Activated CD4-positive, alpha-beta memory T cell treated with anti-CD3 and anti-CD28 coated beads, Interleukin-2, amount 10 ng/mL, durations not matched to agents 7 days and 5 days (primary cell): ENCODE measurements around the gene USH2A. TPM values are rescaled to one million over a fixed set of nuclear protein-coding genes. Genes with fewer than 3 reads are reported as not detected.

ENCODE experiments used
- CTCF ChIA-PET: fragments of 350-600 bp; sonication (Branson Sonifier 250); formaldehyde crosslinking; loops from one replicate; lab custom pipeline; 2021; ENCODE audit warnings: antibody characterized with exemption, inconsistent platforms; lab: Charles Lee
- POLR2A ChIA-PET: fragments of 350-600 bp; sonication (Branson Sonifier 250); formaldehyde crosslinking; loops from one replicate; lab custom pipeline; 2021; ENCODE audit warnings: antibody characterized with exemption; lab: Charles Lee
- DNase-seq: peaks from one replicate; pipeline ENCODE4 v3.0.0-alpha.2; 2020
- H3K27ac Mint-ChIP-seq: one replicate; pipeline ENCODE4 v1.8.0; 2021; ENCODE audit warnings: mild to moderate bottlenecking, mixed read lengths
- H3K27me3 Mint-ChIP-seq: one replicate; pipeline ENCODE4 v1.8.0; 2021; ENCODE audit warnings: mixed read lengths
- H3K36me3 Mint-ChIP-seq: one replicate; pipeline ENCODE4 v1.8.0; 2021; ENCODE audit warnings: low read depth, mixed read lengths
- H3K4me1 Mint-ChIP-seq: one replicate; pipeline ENCODE4 v1.8.0; 2021; ENCODE audit warnings: mixed read lengths
- H3K4me3 Mint-ChIP-seq: one replicate; pipeline ENCODE4 v1.8.0; 2021; ENCODE audit warnings: mild to moderate bottlenecking, mixed read lengths
- H3K9me3 Mint-ChIP-seq: one replicate; pipeline ENCODE4 v1.8.0; 2021; ENCODE audit warnings: mixed read lengths
- total RNA-seq, 2 experiments: library from RNA; stranded (reverse); gene quantifications; one replicate each; pipeline ENCODE4 v1.2.3, GENCODE V29; 2021

Gene USH2A
- total RNA-seq, result not detected

GRCh38 chr1:216422821-216423520 is at the start of gene USH2A:
TSS of gene USH2A (minus strand) at chr1:216423448. CDS start at chr1:216422336, 1,112 bp downstream.
- CTCF ChIA-PET, result no interaction called here
- Mint-ChIP-seq H3K27me3 (no peaks in the 10 kb centered on the region), H3K27ac (no peak within 1 kb of the TSS), H3K4me1 (no peaks in the 10 kb centered on the region), H3K4me3 (no peak within 1 kb of the TSS), H3K9me3 (no peaks in the 10 kb centered on the region), H3K36me3 (no peaks in the 10 kb centered on the region)
- POLR2A ChIA-PET, result no interaction called here
- DNase-seq, result no peak

- Mint-ChIP-seq H3K4me1 (no peaks in the 10 kb centered on the region), H3K36me3 (no peaks in the 10 kb centered on the region), H3K9me3 (peaks cover 6% of the 10 kb centered on the region), H3K27me3 (no peaks in the 10 kb centered on the region), H3K4me3 (no peak overlapping the region), H3K27ac (no peak overlapping the region)
- CTCF ChIA-PET, result no interaction called here
- POLR2A ChIA-PET, result no interaction called here
- DNase-seq, result no peak
These were observed 43.0 kb upstream of the USH2A start for GRCh38 chr1:216466162-216466801.

- Mint-ChIP-seq H3K36me3 (no peaks in the 10 kb centered on the region), H3K4me3 (no peak overlapping the region), H3K27ac (no peak overlapping the region), H3K27me3 (no peaks in the 10 kb centered on the region), H3K4me1 (no peaks in the 10 kb centered on the region), H3K9me3 (peaks cover 6% of the 10 kb centered on the region)
- no peak for DNase-seq
- ChIA-PET CTCF (no interaction called here), POLR2A (no interaction called here)
These were observed 41.2 kb upstream of the USH2A start for GRCh38 chr1:216464489-216464888.

- Mint-ChIP-seq H3K4me1 (no peaks in the 10 kb centered on the region), H3K4me3 (no peak overlapping the region), H3K36me3 (no peaks in the 10 kb centered on the region), H3K27me3 (no peaks in the 10 kb centered on the region), H3K27ac (no peak overlapping the region), H3K9me3 (peaks cover 4% of the 10 kb centered on the region)
- POLR2A ChIA-PET, result no interaction called here
- CTCF ChIA-PET, result no interaction called here
- DNase-seq, result no peak
These were observed 39.0 kb upstream of the USH2A start for GRCh38 chr1:216462066-216462775.

- CTCF ChIA-PET, result no interaction called here
- no peaks in the 10 kb centered on the region for H3K4me1 Mint-ChIP-seq
These were observed 38.2 kb upstream of the USH2A start for GRCh38 chr1:216461466-216461865.

GRCh38 chr1:216459651-216460207 is 36.5 kb upstream of the USH2A start:
- Mint-ChIP-seq H3K36me3 (no peaks in the 10 kb centered on the region), H3K4me3 (no peak overlapping the region), H3K9me3 (peaks cover 4% of the 10 kb centered on the region), H3K27ac (no peak overlapping the region), H3K4me1 (no peaks in the 10 kb centered on the region), H3K27me3 (no peaks in the 10 kb centered on the region)
- ChIA-PET CTCF (no interaction called here), POLR2A (no interaction called here)
- DNase-seq, result no peak

More at GRCh38 chr1:216461466-216461865, 38.2 kb upstream of the USH2A start:
- no peak overlapping the region for H3K27ac Mint-ChIP-seq
- H3K27me3 Mint-ChIP-seq, result no peaks in the 10 kb centered on the region
- no peak overlapping the region for H3K4me3 Mint-ChIP-seq
- H3K36me3 Mint-ChIP-seq, result no peaks in the 10 kb centered on the region
- H3K9me3 Mint-ChIP-seq, result peaks cover 2% of the 10 kb centered on the region
- POLR2A ChIA-PET, result no interaction called here
- DNase-seq, result no peak

- Mint-ChIP-seq H3K4me3 (no peak overlapping the region), H3K27me3 (no peaks in the 10 kb centered on the region), H3K9me3 (peaks cover 7% of the 10 kb centered on the region), H3K36me3 (no peaks in the 10 kb centered on the region), H3K4me1 (no peaks in the 10 kb centered on the region), H3K27ac (no peak overlapping the region)
- no peak for DNase-seq
- CTCF ChIA-PET, result no interaction called here
- POLR2A ChIA-PET, result no interaction called here
These were observed 35.6 kb upstream of the USH2A start for GRCh38 chr1:216458812-216459211.

GRCh38 chr1:216457356-216457755 is 34.1 kb upstream of the USH2A start:
- CTCF ChIA-PET, result no interaction called here
- no peaks in the 10 kb centered on the region for H3K4me1 Mint-ChIP-seq
- H3K27me3 Mint-ChIP-seq, result no peaks in the 10 kb centered on the region
- POLR2A ChIA-PET, result no interaction called here
- H3K9me3 Mint-ChIP-seq, result peaks cover 14% of the 10 kb centered on the region
- H3K36me3 Mint-ChIP-seq, result no peaks in the 10 kb centered on the region
- H3K4me3 Mint-ChIP-seq, result no peak overlapping the region
- DNase-seq, result no peak
- H3K27ac Mint-ChIP-seq, result no peak overlapping the region

GRCh38 chr1:216456682-216457081 is 33.4 kb upstream of the USH2A start:
- Mint-ChIP-seq H3K4me3 (no peak overlapping the region), H3K27me3 (no peaks in the 10 kb centered on the region), H3K36me3 (no peaks in the 10 kb centered on the region), H3K9me3 (peaks cover 16% of the 10 kb centered on the region), H3K4me1 (no peaks in the 10 kb centered on the region), H3K27ac (no peak overlapping the region)
- DNase-seq, result no peak
- ChIA-PET CTCF (no interaction called here), POLR2A (no interaction called here)

- no peak overlapping the region for H3K4me3 Mint-ChIP-seq
- DNase-seq, result no peak
- ChIA-PET CTCF (no interaction called here), POLR2A (no interaction called here)
- H3K9me3 Mint-ChIP-seq, result peaks cover 18% of the 10 kb centered on the region
- H3K27ac Mint-ChIP-seq, result no peak overlapping the region
- no peaks in the 10 kb centered on the region for H3K4me1 Mint-ChIP-seq
- no peaks in the 10 kb centered on the region for H3K27me3 Mint-ChIP-seq
- H3K36me3 Mint-ChIP-seq, result no peaks in the 10 kb centered on the region
These were observed 30.5 kb upstream of the USH2A start for GRCh38 chr1:216453777-216454176.

GRCh38 chr1:216450227-216450626 is 27.0 kb upstream of the USH2A start:
- no peak for DNase-seq
- no peak overlapping the region for H3K4me3 Mint-ChIP-seq
- ChIA-PET CTCF (no interaction called here), POLR2A (no interaction called here)
- no peaks in the 10 kb centered on the region for H3K27me3 Mint-ChIP-seq
- no peaks in the 10 kb centered on the region for H3K36me3 Mint-ChIP-seq
- no peaks in the 10 kb centered on the region for H3K4me1 Mint-ChIP-seq
- H3K27ac Mint-ChIP-seq, result no peak overlapping the region
- peaks cover 20% of the 10 kb centered on the region for H3K9me3 Mint-ChIP-seq

GRCh38 chr1:216448011-216448510 is 24.8 kb upstream of the USH2A start:
- no peak for DNase-seq
- no peak overlapping the region for H3K4me3 Mint-ChIP-seq
- H3K27ac Mint-ChIP-seq, result no peak overlapping the region
- H3K9me3 Mint-ChIP-seq, result peaks cover 9% of the 10 kb centered on the region
- no peaks in the 10 kb centered on the region for H3K27me3 Mint-ChIP-seq
- H3K4me1 Mint-ChIP-seq, result no peaks in the 10 kb centered on the region
- H3K36me3 Mint-ChIP-seq, result no peaks in the 10 kb centered on the region
- ChIA-PET CTCF (no interaction called here), POLR2A (no interaction called here)

- H3K4me3 Mint-ChIP-seq, result no peak overlapping the region
- ChIA-PET CTCF (no interaction called here), POLR2A (no interaction called here)
- H3K27me3 Mint-ChIP-seq, result no peaks in the 10 kb centered on the region
- H3K4me1 Mint-ChIP-seq, result no peaks in the 10 kb centered on the region
- H3K27ac Mint-ChIP-seq, result no peak overlapping the region
- H3K36me3 Mint-ChIP-seq, result no peaks in the 10 kb centered on the region
- no peak for DNase-seq
- H3K9me3 Mint-ChIP-seq, result peaks cover 2% of the 10 kb centered on the region
These were observed 14.4 kb upstream of the USH2A start for GRCh38 chr1:216437603-216438002.
